Neural progenitor cell (in vitro differentiated cells): ENCODE results near the gene DACH1. TPM values are rescaled to one million over a fixed set of nuclear protein-coding genes. Genes with fewer than 3 reads are reported as not detected.

Source experiments
- DNase-seq: peaks from one replicate; pipeline ENCODE4 v3.0.0-alpha.2; 2016; ENCODE audit warnings: low spot score
- H2AFZ ChIP-seq: fragments of 200-600 bp; sonication (generic); replicated peaks from 2 replicates; pipeline ENCODE4 v1.6.1; 2016; ENCODE audit warnings: antibody characterized with exemption
- H3F3A ChIP-seq: fragments of 200-600 bp; sonication (generic); 2 replicates; pipeline ENCODE4 v1.6.1; 2016; ENCODE audit warnings: antibody characterized with exemption, low read depth
- H3K27ac ChIP-seq: fragments of 200-600 bp; sonication (generic); 2 replicates; pipeline ENCODE4 v1.5.1; 2016; ENCODE audit warnings: mild to moderate bottlenecking
- H3K27me3 ChIP-seq: fragments of 200-600 bp; sonication (generic); 2 replicates; pipeline ENCODE4 v1.6.1; 2016; ENCODE audit warnings: mild to moderate bottlenecking, moderate library complexity
- H3K36me3 ChIP-seq: fragments of 200-600 bp; sonication (generic); 2 replicates; pipeline ENCODE4 v1.5.1; 2016
- H3K4me1 ChIP-seq: fragments of 200-600 bp; sonication (generic); 2 replicates; pipeline ENCODE4 v1.6.1; 2016; ENCODE audit warnings: mixed run types
- H3K4me2 ChIP-seq: fragments of 200-600 bp; sonication (generic); 2 replicates; pipeline ENCODE4 v1.6.1; 2016
- H3K4me3 ChIP-seq: fragments of 200-600 bp; sonication (generic); 2 replicates; pipeline ENCODE4 v1.5.1; 2016
- H3K79me2 ChIP-seq: fragments of 200-600 bp; sonication (generic); 2 replicates; pipeline ENCODE4 v1.6.1; 2016; ENCODE audit warnings: low read depth
- H3K9ac ChIP-seq: fragments of 200-600 bp; sonication (generic); 2 replicates; pipeline ENCODE4 v1.6.1; 2016
- H3K9me3 ChIP-seq: fragments of 200-600 bp; sonication (generic); 2 replicates; pipeline ENCODE4 v1.5.1; 2016; ENCODE audit warnings: low read depth
- H4K20me1 ChIP-seq: fragments of 200-600 bp; sonication (generic); 2 replicates; pipeline ENCODE4 v1.6.1; 2016; ENCODE audit warnings: low read depth
- H3K27ac Mint-ChIP-seq: 3 replicates; pipeline ENCODE4 v1.8.0; 2021; ENCODE audit warnings: mixed read lengths
- H3K27me3 Mint-ChIP-seq: 2 replicates; pipeline ENCODE4 v1.8.0; 2022; ENCODE audit warnings: low read depth, mild to moderate bottlenecking, inconsistent platforms, moderate library complexity, mixed read lengths; ENCODE audit not compliant: insufficient read depth
- H3K36me3 Mint-ChIP-seq: 3 replicates; pipeline ENCODE4 v1.8.0; 2021; ENCODE audit warnings: mixed read lengths
- H3K4me1 Mint-ChIP-seq: 3 replicates; pipeline ENCODE4 v1.8.0; 2021; ENCODE audit warnings: mixed read lengths
- H3K4me3 Mint-ChIP-seq: 3 replicates; pipeline ENCODE4 v1.8.0; 2021; ENCODE audit warnings: mild to moderate bottlenecking, moderate library complexity, mixed read lengths
- H3K9me3 Mint-ChIP-seq: 3 replicates; pipeline ENCODE4 v1.8.0; 2020; ENCODE audit warnings: mixed read lengths
- EZH2 ChIP-seq: fragments of 200-600 bp; sonication (generic); IDR thresholded peaks from 2 replicates; pipeline ENCODE4 v1.6.1; 2017; ENCODE audit warnings: antibody characterized with exemption, mild to moderate bottlenecking, moderate library complexity
- EZH2phosphoT487 ChIP-seq: fragments of 200-600 bp; sonication (generic); IDR thresholded peaks from 2 replicates; pipeline ENCODE4 v1.6.1; 2017; ENCODE audit warnings: antibody characterized with exemption
- total RNA-seq: library from RNA; depleted of rRNA; stranded (reverse); fragments of >200 nt; gene quantifications from 2 replicates; pipeline ENCODE4 v1.2.3, GENCODE V29; 2015; ENCODE audit warnings: low replicate concordance
- TF ChIP-seq, protein P1 (sequence below): fragments of 200-600 bp; sonication (generic); IDR thresholded peaks from 2 replicates; pipeline ENCODE4 v1.5.1; 2017; ENCODE audit warnings: antibody characterized with exemption, mild to moderate bottlenecking

DACH1 gene
- total RNA-seq, 1 donor from 2014 or later, result 27.6 TPM

DNA sequence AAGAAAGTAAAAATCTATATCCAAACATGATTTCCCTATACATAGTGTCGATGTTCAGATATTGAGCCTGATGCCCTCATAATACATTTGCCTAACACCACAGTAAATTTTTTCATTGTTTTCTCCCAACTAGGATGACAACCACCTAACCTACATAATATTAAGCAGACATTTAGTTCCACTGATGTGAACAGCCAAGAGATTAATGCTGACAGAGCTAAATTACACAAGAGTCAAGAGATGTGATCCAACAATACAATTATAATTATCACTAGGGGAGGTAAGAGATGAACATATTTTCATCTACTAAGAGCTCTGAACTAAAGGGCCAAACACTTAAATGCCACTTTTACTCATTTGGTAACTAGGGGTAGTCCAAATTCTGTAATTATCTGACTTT is 145.9 kb downstream of the DACH1 start:
- Histone ChIP-seq H2AFZ (no peak overlapping the region), H4K20me1 (no peaks in the 10 kb centered on the region), H3K79me2 (no peaks in the 10 kb centered on the region), H3F3A (no peaks in the 10 kb centered on the region), H3K4me1 (peaks cover 47% of the 10 kb centered on the region), H3K27me3 (no peaks in the 10 kb centered on the region), H3K4me3 (no peak overlapping the region), H3K4me2 (no peak overlapping the region), H3K9ac (no peak overlapping the region), H3K9me3 (no peaks in the 10 kb centered on the region), H3K36me3 (no peaks in the 10 kb centered on the region), H3K27ac (no peak overlapping the region)
- H3K27me3 Mint-ChIP-seq, result no peaks in the 10 kb centered on the region
- no peak for DNase-seq
- no peak overlapping the region for H3K4me3 Mint-ChIP-seq
- H3K27ac Mint-ChIP-seq, result no peak overlapping the region
- no peak for TF ChIP-seq EZH2phosphoT487
- no peak for TF ChIP-seq EZH2
- TF ChIP-seq, protein P1, sequence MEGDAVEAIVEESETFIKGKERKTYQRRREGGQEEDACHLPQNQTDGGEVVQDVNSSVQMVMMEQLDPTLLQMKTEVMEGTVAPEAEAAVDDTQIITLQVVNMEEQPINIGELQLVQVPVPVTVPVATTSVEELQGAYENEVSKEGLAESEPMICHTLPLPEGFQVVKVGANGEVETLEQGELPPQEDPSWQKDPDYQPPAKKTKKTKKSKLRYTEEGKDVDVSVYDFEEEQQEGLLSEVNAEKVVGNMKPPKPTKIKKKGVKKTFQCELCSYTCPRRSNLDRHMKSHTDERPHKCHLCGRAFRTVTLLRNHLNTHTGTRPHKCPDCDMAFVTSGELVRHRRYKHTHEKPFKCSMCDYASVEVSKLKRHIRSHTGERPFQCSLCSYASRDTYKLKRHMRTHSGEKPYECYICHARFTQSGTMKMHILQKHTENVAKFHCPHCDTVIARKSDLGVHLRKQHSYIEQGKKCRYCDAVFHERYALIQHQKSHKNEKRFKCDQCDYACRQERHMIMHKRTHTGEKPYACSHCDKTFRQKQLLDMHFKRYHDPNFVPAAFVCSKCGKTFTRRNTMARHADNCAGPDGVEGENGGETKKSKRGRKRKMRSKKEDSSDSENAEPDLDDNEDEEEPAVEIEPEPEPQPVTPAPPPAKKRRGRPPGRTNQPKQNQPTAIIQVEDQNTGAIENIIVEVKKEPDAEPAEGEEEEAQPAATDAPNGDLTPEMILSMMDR, result no peak
- H3K36me3 Mint-ChIP-seq, result peaks cover 4% of the 10 kb centered on the region
- peaks cover 31% of the 10 kb centered on the region for H3K4me1 Mint-ChIP-seq
- H3K9me3 Mint-ChIP-seq, result no peaks in the 10 kb centered on the region

DNA sequence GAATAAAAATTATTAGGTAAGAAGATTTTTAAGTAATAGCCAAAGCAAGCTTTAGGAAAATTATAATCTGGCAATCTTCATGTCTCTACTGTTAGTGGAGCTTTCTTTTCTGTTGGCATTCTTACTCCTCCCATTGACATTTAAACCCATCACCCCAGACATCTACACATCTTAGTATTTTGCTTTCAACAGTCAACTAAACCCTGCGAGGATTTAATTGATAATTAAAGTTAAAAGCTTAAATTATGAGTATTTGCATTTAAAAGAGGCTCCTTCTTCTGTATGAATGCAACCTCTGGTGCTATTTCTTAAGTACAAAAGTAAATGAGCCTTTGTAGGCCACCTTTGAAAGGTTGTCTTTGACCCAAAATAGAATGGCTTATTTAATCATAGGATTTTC is 148.1 kb downstream of the DACH1 start:
- H3K79me2 ChIP-seq, result no peaks in the 10 kb centered on the region
- TF ChIP-seq, protein P1, result no peak
- TF ChIP-seq EZH2phosphoT487 (no peak), EZH2 (no peak)
- H3K27ac ChIP-seq, result peak overlapping the region; percentile 62

DNA sequence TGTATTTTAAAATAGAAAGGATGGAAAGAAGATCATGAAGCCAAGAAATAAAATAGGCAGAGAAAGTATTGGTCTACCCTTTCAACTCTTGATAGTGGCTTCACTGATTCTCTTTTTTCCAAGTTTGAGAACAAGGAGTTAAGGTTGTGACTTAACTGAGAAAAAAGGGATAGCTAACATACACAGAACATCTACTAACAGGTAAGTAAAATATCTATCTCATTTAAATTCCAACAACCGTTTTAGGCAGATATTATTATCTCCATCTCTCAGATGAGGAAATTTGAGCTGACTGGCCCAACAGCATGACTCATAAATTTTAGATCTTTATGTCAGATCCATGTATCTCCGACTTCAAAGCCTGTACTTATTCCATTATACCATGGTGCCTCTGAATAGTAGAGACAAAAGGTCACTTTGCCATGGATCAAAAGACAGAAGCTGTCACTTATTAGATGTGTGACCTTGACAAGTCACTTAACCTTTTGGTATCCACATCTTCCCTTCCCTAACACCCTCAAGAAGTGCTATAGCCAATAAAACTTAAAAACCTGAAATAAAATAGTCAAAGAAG is 152.1 kb downstream of the DACH1 start:
- DNase-seq, result no peak
- Histone ChIP-seq H3K27ac (no peak overlapping the region), H4K20me1 (peaks cover 15% of the 10 kb centered on the region), H3K4me2 (no peak overlapping the region), H2AFZ (no peak overlapping the region), H3K4me1 (peaks cover 28% of the 10 kb centered on the region), H3K4me3 (no peak overlapping the region), H3F3A (no peaks in the 10 kb centered on the region), H3K27me3 (no peaks in the 10 kb centered on the region), H3K9me3 (no peaks in the 10 kb centered on the region), H3K36me3 (no peaks in the 10 kb centered on the region), H3K79me2 (no peaks in the 10 kb centered on the region), H3K9ac (no peak overlapping the region)
- Mint-ChIP-seq H3K4me3 (no peak overlapping the region), H3K9me3 (no peaks in the 10 kb centered on the region), H3K36me3 (peaks cover 6% of the 10 kb centered on the region), H3K27ac (no peak overlapping the region), H3K27me3 (no peaks in the 10 kb centered on the region), H3K4me1 (peaks cover 23% of the 10 kb centered on the region)
- TF ChIP-seq, protein P1, result no peak
- TF ChIP-seq EZH2phosphoT487, result no peak

More for the DNA sequence above, 148.1 kb downstream of the DACH1 start:
- Histone ChIP-seq H4K20me1 (peaks cover 6% of the 10 kb centered on the region), H3K4me1 (peaks cover 31% of the 10 kb centered on the region), H3K9me3 (no peaks in the 10 kb centered on the region), H3K27me3 (no peaks in the 10 kb centered on the region), H3K9ac (no peak overlapping the region), H3K36me3 (no peaks in the 10 kb centered on the region), H3K4me2 (peak overlapping the region; percentile 51), H2AFZ (no peak overlapping the region), H3K4me3 (no peak overlapping the region), H3F3A (no peaks in the 10 kb centered on the region)
- Mint-ChIP-seq H3K4me1 (peaks cover 27% of the 10 kb centered on the region), H3K4me3 (no peak overlapping the region), H3K9me3 (no peaks in the 10 kb centered on the region), H3K27me3 (no peaks in the 10 kb centered on the region), H3K36me3 (peaks cover 4% of the 10 kb centered on the region), H3K27ac (no peak overlapping the region)
- DNase-seq, result no peak
